K562 (cell line): ENCODE results near the gene ARHGAP30. TPM values are rescaled to one million over a fixed set of nuclear protein-coding genes. Genes with fewer than 3 reads are reported as not detected.

Source experiments
- ATAC-seq: fragments of 200-7000 bp; cut with Tn5 transposase; 3 replicates; pipeline ENCODE4 v1.9.1; 2020; ENCODE audit warnings: moderate library complexity
- BruUV-seq: library from RNA; stranded (reverse); fragments of 400-500 nt; replicated peaks from 2 replicates; lab custom pipeline; 2021; lab: Mats Ljungman, UMichigan
- CTCF ChIA-PET: fragments of 300-600 bp; formaldehyde crosslinking; extraction: SDS; loops from one replicate; lab custom pipeline; 2021; ENCODE audit warnings: low intra/inter-chr PET ratio; lab: Yijun Ruan, JAX
- POLR2A ChIA-PET: fragments of 300-600, 350-650 bp; sonication (Branson Sonifier 250); formaldehyde crosslinking; extraction: SDS; loops from one replicate; lab custom pipeline; 2021; ENCODE audit warnings: antibody characterized with exemption, inconsistent platforms; lab: Yijun Ruan, JAX
- DNase-seq, 4 experiments: peaks; one replicate each; pipeline versions ENCODE4 v3.0.0 to v3.0.0-alpha.2; 2011 to 2018; ENCODE audit warnings: low spot score in 3 of 4, mixed read lengths in 3 of 4; ENCODE audit errors: extremely low read depth in 1 of 4
- FAIRE-seq: peaks from 2 replicates; lab custom pipeline; 2011; peaks lifted over from hg19 to GRCh38; lab: Jason Lieb, UNC
- H2AFZ ChIP-seq: 2 replicates; pipeline ENCODE4 v1.6.0; 2011; ENCODE audit warnings: low read depth, low read length, control low read depth, inconsistent platforms
- H3K27ac ChIP-seq: fragments of 200-600 bp; 3 replicates; pipeline ENCODE4 v1.8.0; 2011; ENCODE audit warnings: low read depth, mild to moderate bottlenecking, control low read depth, inconsistent platforms, low read length, moderate library complexity, mixed read lengths; ENCODE audit errors: extremely low read depth
- H3K27me3 ChIP-seq, 2 experiments: fragments of 300-600 bp in 1 of 2; 2 replicates in 1 of 2; 3 replicates in 1 of 2; pipeline versions ENCODE4 v1.6.0 to v1.8.0; 2011; ENCODE audit warnings: inconsistent platforms in 2 of 2, low read length in 2 of 2, mild to moderate bottlenecking in 1 of 2, mixed read lengths in 1 of 2, moderate library complexity in 1 of 2; ENCODE audit not compliant: control insufficient read depth in 2 of 2, insufficient read depth in 2 of 2
- H3K36me3 ChIP-seq: fragments of 300-600 bp; 3 replicates; pipeline ENCODE4 v1.8.0; 2011; ENCODE audit warnings: mild to moderate bottlenecking, low read length, inconsistent platforms; ENCODE audit not compliant: control insufficient read depth, insufficient read depth
- H3K4me1 ChIP-seq, 2 experiments: fragments of 200-600 bp in 1 of 2; replicated peaks in 1 of 2; 2 replicates in 1 of 2; 3 replicates in 1 of 2; pipeline versions ENCODE4 v1.5.1 to v1.8.0; 2011; ENCODE audit warnings: inconsistent platforms in 2 of 2, low read length in 2 of 2, mild to moderate bottlenecking in 1 of 2, mixed read lengths in 1 of 2, moderate library complexity in 1 of 2; ENCODE audit not compliant: control insufficient read depth in 2 of 2, insufficient read depth in 2 of 2
- H3K4me2 ChIP-seq: 2 replicates; pipeline ENCODE4 v1.6.1; 2011; ENCODE audit warnings: low read length, control low read depth, inconsistent platforms, mixed read lengths; ENCODE audit not compliant: insufficient read depth
- H3K4me3 ChIP-seq: fragments of 200-600 bp; sonication (generic), shearing (Covaris generic); 2 replicates; pipeline ENCODE4 v1.5.1; 2016; ENCODE audit warnings: control low read depth, inconsistent platforms
- H3K79me2 ChIP-seq: fragments of 200-600 bp; 3 replicates; pipeline ENCODE4 v1.8.0; 2011; ENCODE audit warnings: low read length, inconsistent platforms; ENCODE audit not compliant: control insufficient read depth, insufficient read depth
- H3K9ac ChIP-seq, 2 experiments: 2 replicates each; pipeline versions ENCODE4 v1.6.0 to v1.6.1; 2011; ENCODE audit warnings: low read depth in 2 of 2, low read length in 2 of 2, control low read depth in 1 of 2, inconsistent platforms in 1 of 2, mild to moderate bottlenecking in 1 of 2, mixed read lengths in 1 of 2; ENCODE audit not compliant: insufficient read depth in 1 of 2
- H3K9me1 ChIP-seq: one replicate; pipeline ENCODE4 v1.6.0; 2011; ENCODE audit warnings: inconsistent platforms, mild to moderate bottlenecking, low read length, moderate library complexity; ENCODE audit not compliant: control insufficient read depth, insufficient read depth
- H3K9me3 ChIP-seq: replicated peaks from 2 replicates; pipeline ENCODE4 v1.5.1; 2011; ENCODE audit warnings: low read depth, low read length, inconsistent platforms; ENCODE audit not compliant: control insufficient read depth, insufficient read depth
- H4K20me1 ChIP-seq: replicated peaks from 2 replicates; pipeline ENCODE4 v1.6.1; 2011; ENCODE audit warnings: low read length, inconsistent platforms, mixed read lengths; ENCODE audit not compliant: control insufficient read depth, insufficient read depth
- E2F3 ChIP-seq: fragments of 250-450 bp; sonication (Bioruptor Pico); IDR thresholded peaks from 2 replicates; pipeline ENCODE4 v1.4.0; 2020; ENCODE audit warnings: mild to moderate bottlenecking
- GABPA ChIP-seq: fragments of 200-800 bp; sonication (Bioruptor generic); conservative IDR thresholded peaks from 2 replicates; pipeline ENCODE4 v1.6.1; 2016; ENCODE audit warnings: low read depth, missing genetic modification characterization, missing compliant biosample characterization
- MED1 ChIP-seq: sonication (generic); formaldehyde crosslinking; IDR thresholded peaks from 2 replicates; pipeline ENCODE4 v1.8.1; 2023; ENCODE audit warnings: missing genetic modification reagents, borderline replicate concordance
- OTX1 ChIP-seq: fragments of 450-650 bp; formaldehyde crosslinking; IDR thresholded peaks from 2 replicates; pipeline ENCODE4 v1.4.0; 2022; ENCODE audit warnings: mild to moderate bottlenecking
- PHF21A ChIP-seq: fragments of 450-650 bp; IDR thresholded peaks from 2 replicates; pipeline ENCODE4 v1.6.1; 2017; ENCODE audit warnings: low read depth, borderline replicate concordance
- ZNF212 ChIP-seq: fragments of 450-650 bp; formaldehyde crosslinking; IDR thresholded peaks from 2 replicates; pipeline ENCODE4 v1.4.0; 2020; ENCODE audit warnings: mild to moderate bottlenecking
- WGBS: fragments of 100-300 bp; shearing (Covaris generic); methylation state at CpG from one replicate; pipeline ENCODE4 v1.1.6; 2016; ENCODE audit warnings: low coverage, mixed read lengths; ENCODE audit not compliant: insufficient coverage; ENCODE audit errors: missing lambda C conversion rate; 5-methylcytosine and 5-hydroxymethylcytosine counted together
- in situ Hi-C: fragments of 300-500 bp; cut with MboI; formaldehyde crosslinking; loops from 4 replicates; pipeline ENCODE4 v1.15.0; 2018; ENCODE audit warnings: inconsistent platforms, mixed read lengths
- intact Hi-C: fragments of 100-400 bp; cut with micrococcal nuclease; formaldehyde crosslinking; loops from 2 replicates; pipeline ENCODE4 v1.14.2; 2022
- polyA plus RNA-seq, 8 experiments: library from polyadenylated mRNA; depleted of rRNA in 4 of 8; stranded (reverse) in 5 of 8; unstranded in 3 of 8; fragments of >200 nt; fragmentation: Nextera tagmentation in 2 of 8; fragmentation: Illumina TruSeq in 1 of 8; extraction: Ambion mirVana in 2 of 8; extraction: Trizol in 1 of 8; gene quantifications; 2 replicates each; pipeline versions ENCODE4 v1.2.1 to v1.2.3, GENCODE V29; 2011 to 2014; ENCODE audit warnings: inconsistent platforms in 1 of 8, missing spikeins in 1 of 8
- total RNA-seq, 7 experiments: library from RNA; depleted of rRNA in 6 of 7; stranded (reverse); fragments of >200 nt in 6 of 7; fragmentation: Illumina TruSeq in 2 of 7; extraction: Trizol in 2 of 7; gene quantifications; 2 replicates each; pipeline versions ENCODE4 v1.2.1 to v1.2.3, GENCODE V29; 2011 to 2021; ENCODE audit warnings: low replicate concordance in 1 of 7
- TF ChIP-seq, protein P1 (sequence below): sonication (generic); formaldehyde crosslinking; IDR thresholded peaks from 2 replicates; pipeline ENCODE4 v1.8.0; 2023; ENCODE audit warnings: missing genetic modification reagents, mild to moderate bottlenecking, borderline replicate concordance
- TF ChIP-seq, protein P2 (sequence below): fragments of 200-800 bp; sonication (Bioruptor generic); IDR thresholded peaks from 2 replicates; pipeline ENCODE4 v1.6.1; 2017; ENCODE audit warnings: missing genetic modification characterization, missing compliant biosample characterization
- TF ChIP-seq, protein P3 (sequence below): fragments of 450-650 bp; IDR thresholded peaks from 2 replicates; pipeline ENCODE4 v1.6.1; 2017; ENCODE audit warnings: mild to moderate bottlenecking, moderate library complexity

ARHGAP30 gene
- total and polyA plus RNA-seq, 9 of the 15 experiments (the other 6 are each of a cell fraction or from before 2014, with no cell fraction given): 0.01 to 0.73 (median 0.12) TPM

DNA sequence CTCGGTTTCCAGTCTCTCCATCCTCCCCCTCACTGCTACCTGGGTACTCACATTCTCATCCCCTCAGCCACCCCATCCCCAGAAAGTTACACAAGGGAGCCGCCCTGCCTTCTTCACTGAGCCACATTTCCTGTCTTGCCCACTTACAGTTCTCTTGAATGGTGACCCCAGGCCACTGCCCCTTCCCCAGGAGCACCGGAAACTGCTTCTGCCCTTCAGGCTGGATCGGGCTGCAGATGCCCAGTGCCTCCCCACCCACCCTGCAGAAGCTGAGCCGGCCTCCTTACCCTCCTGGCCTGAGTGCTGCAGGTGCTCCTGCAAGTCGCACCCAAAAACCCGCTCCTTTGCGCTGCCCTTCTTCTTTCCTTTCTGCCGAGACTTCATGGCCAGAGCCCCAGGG is 450 bp downstream of the ARHGAP30 start:
- Histone ChIP-seq H3K4me3 (no peak overlapping the region), H3K4me1 (peaks cover 17 to 21% of the 10 kb centered on the region in 2 experiments), H3K9ac (peak overlapping the region in 1 of 2 experiments; percentile 62; a peak in 1 of 4 replicates), H2AFZ (peak overlapping the region; percentile 86; the same call in 1 of the 2 replicates), H3K36me3 (no peaks in the 10 kb centered on the region), H3K9me3 (no peaks in the 10 kb centered on the region), H3K79me2 (no peaks in the 10 kb centered on the region), H4K20me1 (no peaks in the 10 kb centered on the region), H3K27me3 (no peaks in the 10 kb centered on the region; a peak in 1 of 5 replicates), H3K4me2 (no peak overlapping the region), H3K9me1 (no peaks in the 10 kb centered on the region), H3K27ac (no peak overlapping the region)
- 48% methylated on average over 6 of the region's 9 CpGs for WGBS
- no TSS peak for BruUV-seq
- ATAC-seq (no peak), FAIRE-seq (no peak), DNase-seq (no peak)
- TF ChIP-seq, protein P1, sequence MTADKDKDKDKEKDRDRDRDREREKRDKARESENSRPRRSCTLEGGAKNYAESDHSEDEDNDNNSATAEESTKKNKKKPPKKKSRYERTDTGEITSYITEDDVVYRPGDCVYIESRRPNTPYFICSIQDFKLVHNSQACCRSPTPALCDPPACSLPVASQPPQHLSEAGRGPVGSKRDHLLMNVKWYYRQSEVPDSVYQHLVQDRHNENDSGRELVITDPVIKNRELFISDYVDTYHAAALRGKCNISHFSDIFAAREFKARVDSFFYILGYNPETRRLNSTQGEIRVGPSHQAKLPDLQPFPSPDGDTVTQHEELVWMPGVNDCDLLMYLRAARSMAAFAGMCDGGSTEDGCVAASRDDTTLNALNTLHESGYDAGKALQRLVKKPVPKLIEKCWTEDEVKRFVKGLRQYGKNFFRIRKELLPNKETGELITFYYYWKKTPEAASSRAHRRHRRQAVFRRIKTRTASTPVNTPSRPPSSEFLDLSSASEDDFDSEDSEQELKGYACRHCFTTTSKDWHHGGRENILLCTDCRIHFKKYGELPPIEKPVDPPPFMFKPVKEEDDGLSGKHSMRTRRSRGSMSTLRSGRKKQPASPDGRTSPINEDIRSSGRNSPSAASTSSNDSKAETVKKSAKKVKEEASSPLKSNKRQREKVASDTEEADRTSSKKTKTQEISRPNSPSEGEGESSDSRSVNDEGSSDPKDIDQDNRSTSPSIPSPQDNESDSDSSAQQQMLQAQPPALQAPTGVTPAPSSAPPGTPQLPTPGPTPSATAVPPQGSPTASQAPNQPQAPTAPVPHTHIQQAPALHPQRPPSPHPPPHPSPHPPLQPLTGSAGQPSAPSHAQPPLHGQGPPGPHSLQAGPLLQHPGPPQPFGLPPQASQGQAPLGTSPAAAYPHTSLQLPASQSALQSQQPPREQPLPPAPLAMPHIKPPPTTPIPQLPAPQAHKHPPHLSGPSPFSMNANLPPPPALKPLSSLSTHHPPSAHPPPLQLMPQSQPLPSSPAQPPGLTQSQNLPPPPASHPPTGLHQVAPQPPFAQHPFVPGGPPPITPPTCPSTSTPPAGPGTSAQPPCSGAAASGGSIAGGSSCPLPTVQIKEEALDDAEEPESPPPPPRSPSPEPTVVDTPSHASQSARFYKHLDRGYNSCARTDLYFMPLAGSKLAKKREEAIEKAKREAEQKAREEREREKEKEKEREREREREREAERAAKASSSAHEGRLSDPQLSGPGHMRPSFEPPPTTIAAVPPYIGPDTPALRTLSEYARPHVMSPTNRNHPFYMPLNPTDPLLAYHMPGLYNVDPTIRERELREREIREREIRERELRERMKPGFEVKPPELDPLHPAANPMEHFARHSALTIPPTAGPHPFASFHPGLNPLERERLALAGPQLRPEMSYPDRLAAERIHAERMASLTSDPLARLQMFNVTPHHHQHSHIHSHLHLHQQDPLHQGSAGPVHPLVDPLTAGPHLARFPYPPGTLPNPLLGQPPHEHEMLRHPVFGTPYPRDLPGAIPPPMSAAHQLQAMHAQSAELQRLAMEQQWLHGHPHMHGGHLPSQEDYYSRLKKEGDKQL (CRISPR knock-in tag): no peak
- TF ChIP-seq ZNF212 (CRISPR knock-in tag) (no peak), E2F3 (CRISPR knock-in tag) (no peak), GABPA (tag) (no peak), MED1 (CRISPR knock-in tag) (no peak), PHF21A (no peak), OTX1 (CRISPR knock-in tag) (0 out of 2 replicates have a peak, but pooled peaks have one; percentile 21)
- TF ChIP-seq, protein P2, sequence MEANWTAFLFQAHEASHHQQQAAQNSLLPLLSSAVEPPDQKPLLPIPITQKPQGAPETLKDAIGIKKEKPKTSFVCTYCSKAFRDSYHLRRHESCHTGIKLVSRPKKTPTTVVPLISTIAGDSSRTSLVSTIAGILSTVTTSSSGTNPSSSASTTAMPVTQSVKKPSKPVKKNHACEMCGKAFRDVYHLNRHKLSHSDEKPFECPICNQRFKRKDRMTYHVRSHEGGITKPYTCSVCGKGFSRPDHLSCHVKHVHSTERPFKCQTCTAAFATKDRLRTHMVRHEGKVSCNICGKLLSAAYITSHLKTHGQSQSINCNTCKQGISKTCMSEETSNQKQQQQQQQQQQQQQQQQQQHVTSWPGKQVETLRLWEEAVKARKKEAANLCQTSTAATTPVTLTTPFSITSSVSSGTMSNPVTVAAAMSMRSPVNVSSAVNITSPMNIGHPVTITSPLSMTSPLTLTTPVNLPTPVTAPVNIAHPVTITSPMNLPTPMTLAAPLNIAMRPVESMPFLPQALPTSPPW (CRISPR knock-in tag): no peak
- TF ChIP-seq, protein P3, sequence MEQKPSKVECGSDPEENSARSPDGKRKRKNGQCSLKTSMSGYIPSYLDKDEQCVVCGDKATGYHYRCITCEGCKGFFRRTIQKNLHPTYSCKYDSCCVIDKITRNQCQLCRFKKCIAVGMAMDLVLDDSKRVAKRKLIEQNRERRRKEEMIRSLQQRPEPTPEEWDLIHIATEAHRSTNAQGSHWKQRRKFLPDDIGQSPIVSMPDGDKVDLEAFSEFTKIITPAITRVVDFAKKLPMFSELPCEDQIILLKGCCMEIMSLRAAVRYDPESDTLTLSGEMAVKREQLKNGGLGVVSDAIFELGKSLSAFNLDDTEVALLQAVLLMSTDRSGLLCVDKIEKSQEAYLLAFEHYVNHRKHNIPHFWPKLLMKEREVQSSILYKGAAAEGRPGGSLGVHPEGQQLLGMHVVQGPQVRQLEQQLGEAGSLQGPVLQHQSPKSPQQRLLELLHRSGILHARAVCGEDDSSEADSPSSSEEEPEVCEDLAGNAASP: no peak
- intact Hi-C loops: no loop called here
- ChIA-PET POLR2A (interaction anchor here (1.0 to 3.3 kb wide), 3 partner anchors 17 to 30 kb away, joined by 3 to 19 read pairs (median 3); partner anchors contain the start of gene USF1), CTCF (no interaction called here)
- in situ Hi-C loops: no loop called here
